Measurements from ENCODE around the gene CHRND. TPM values are rescaled to one million over a fixed set of nuclear protein-coding genes. Genes with fewer than 3 reads are reported as not detected.

The CHRND gene
- total RNA-seq, 2 donors from 2014 or later: not detected

DNA sequence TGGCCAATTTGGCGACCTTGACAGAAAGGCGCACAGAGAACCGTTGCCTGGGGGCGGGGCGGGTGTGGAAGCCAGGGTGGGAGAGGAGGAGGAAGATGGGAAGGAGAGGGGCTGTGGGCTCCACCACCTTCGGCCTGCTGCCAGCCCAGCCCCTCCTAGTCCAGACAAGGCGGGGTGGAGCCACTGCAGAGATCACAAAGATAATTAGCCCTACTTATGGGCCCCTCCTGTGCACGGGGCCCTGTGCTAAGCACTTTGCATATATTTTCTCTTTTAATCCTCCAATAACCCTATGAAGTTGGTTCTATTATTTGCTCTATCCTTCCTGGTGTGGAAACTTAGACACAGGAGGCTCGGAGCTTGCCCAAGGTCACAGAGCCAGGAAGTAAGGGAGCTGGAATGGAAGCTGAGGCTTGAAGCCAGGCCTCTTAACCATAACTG, 24.6 kb upstream of the CHRND start:
- intact Hi-C loops (cut with DNase I, micrococcal nuclease): no loop called here
- no peak for ATAC-seq
- DNase-seq: no peak

GRCh38 chr2:232501794-232502390, 24.1 kb upstream of the CHRND start:
- DNase-seq: no peak
- intact Hi-C loops (cut with DNase I, micrococcal nuclease): no loop called here
- no peak for ATAC-seq

GRCh38 chr2:232502511-232502910, 23.4 kb upstream of the CHRND start:
- no peak for DNase-seq
- no peak for ATAC-seq
- intact Hi-C loops (cut with DNase I, micrococcal nuclease): no loop called here

- ATAC-seq (peak; percentile 49), DNase-seq (no peak)
- intact Hi-C loops (cut with DNase I, micrococcal nuclease): no loop called here
Observed at GRCh38 chr2:232502911-232503808, 22.8 kb upstream of the CHRND start.

GRCh38 chr2:232503809-232504323, 22.1 kb upstream of the CHRND start:
- DNase-seq: no peak
- ATAC-seq: no peak
- intact Hi-C loops (cut with DNase I, micrococcal nuclease): no loop called here

GRCh38 chr2:232504438-232504837, 21.5 kb upstream of the CHRND start:
- intact Hi-C loops (cut with DNase I, micrococcal nuclease): no loop called here
- no peak for ATAC-seq
- DNase-seq: no peak

DNA sequence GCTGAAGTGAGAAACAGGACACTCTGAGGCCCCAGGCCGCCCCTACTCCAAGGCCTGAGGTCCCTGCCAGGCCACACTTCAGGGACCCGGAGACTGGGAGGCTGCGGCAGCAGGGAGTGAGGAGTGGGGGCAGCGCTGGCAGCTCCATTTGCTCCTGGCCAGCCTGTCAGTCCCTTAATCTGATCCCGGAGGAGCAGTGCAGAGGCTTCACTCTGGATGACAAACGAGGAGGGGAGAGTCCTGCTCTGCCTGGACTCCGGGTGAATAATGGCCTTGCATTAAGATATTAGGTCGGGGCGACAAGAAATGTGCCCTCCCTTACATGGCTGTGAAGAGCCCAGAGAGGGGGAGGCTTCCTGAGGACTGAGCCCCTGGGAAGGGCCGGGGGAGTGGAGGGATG, 20.1 kb upstream of the CHRND start:
- DNase-seq: no peak
- no peak for ATAC-seq
- intact Hi-C loops (cut with DNase I, micrococcal nuclease): no loop called here

DNA sequence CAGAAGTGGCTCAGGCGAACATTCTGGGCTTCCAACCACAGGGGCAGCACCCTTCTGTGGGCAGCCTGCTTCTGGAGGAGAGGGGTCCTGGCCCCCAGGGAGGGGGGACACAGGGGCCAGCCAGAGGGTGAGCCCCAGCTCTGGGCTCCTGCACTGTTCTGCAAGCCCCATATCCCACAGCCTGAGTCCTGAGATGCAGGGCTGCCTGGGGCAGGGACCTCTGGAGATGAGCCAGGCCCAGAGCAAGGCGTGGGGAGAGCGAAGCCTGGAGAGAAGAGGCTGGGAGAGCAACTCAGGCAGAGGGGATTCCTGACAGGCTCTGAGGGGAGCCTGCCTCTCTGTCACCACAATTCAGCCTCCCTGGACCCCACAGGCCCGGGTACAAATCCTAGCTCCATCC, 19.3 kb upstream of the CHRND start:
- intact Hi-C loops (cut with DNase I, micrococcal nuclease): no loop called here

GRCh38 chr2:232508251-232508650, 17.7 kb upstream of the CHRND start:
- intact Hi-C loops (cut with DNase I, micrococcal nuclease): no loop called here

More for the DNA sequence above, 19.3 kb upstream of the CHRND start:
- DNase-seq (no peak), ATAC-seq (no peak)

DNA sequence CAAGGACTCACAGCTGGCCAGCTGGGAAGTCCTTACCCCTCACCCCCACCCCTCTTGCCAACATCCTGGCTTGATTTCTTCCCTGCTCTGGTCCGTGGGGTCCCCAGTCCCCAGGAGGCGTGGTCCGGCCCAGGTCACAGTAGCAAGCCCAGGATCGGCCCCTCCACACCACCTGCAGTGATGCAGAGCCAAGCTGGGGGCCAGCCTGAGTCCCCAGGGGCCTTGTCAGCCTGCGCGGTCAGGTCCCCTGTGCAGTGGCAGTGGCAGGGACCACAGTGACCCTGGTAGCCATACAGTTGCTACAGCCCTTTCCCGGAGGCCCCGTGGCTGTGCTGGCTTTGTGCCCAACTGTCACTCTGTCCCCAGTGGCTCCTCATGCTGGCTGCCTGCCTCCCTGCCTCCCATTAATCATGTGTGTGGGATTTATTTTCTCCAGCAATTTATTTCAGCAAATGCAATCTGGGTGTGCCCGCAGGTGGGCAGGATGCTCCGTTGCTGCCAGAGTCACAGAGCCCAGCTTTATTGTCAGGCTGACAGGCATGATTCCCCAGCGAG, 14.5 kb upstream of the CHRND start:
- intact Hi-C loops (cut with DNase I, micrococcal nuclease): no loop called here
- ATAC-seq: no peak
- no peak for DNase-seq

More at GRCh38 chr2:232508251-232508650, 17.7 kb upstream of the CHRND start:
- ATAC-seq: no peak
- DNase-seq: no peak

GRCh38 chr2:232512602-232513001, 13.4 kb upstream of the CHRND start:
- intact Hi-C loops (cut with DNase I, micrococcal nuclease): no loop called here
- DNase-seq: no peak
- ATAC-seq: no peak

- DNase-seq (no peak), ATAC-seq (no peak)
- intact Hi-C loops (cut with DNase I, micrococcal nuclease): no loop called here
Observed at GRCh38 chr2:232513353-232513752, 12.6 kb upstream of the CHRND start.

DNA sequence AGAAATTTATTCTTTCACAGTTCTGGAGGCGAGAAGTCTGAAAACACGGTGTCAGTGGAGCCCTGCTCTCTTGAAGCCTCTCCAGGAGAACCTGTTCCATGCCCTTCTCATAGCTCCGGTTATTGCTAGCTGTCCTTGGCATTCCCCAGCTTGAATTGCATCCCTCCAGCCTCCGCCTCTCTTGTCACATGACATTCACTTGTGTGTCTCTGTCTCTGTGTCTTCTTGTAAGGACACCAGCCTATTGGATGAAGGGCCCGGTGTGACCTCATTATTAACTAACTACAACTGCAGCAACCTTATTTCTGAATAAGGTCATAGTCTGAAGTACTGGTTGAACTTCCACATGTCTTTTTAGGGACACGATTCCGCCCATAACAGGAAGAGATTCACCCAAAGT, 10.3 kb upstream of the CHRND start:
- DNase-seq: no peak
- intact Hi-C loops (cut with DNase I, micrococcal nuclease): loop anchor here in 1 of 2 donors (5.0 kb wide), 1 partner anchor 68 kb away; no protein-coding TSS in a partner anchor
- ATAC-seq: no peak

- ATAC-seq: no peak
- DNase-seq: no peak
- intact Hi-C loops (cut with DNase I, micrococcal nuclease): loop anchor here in 1 of 2 donors (5.0 kb wide), 1 partner anchor 69 kb away; no protein-coding TSS in a partner anchor
Observed at GRCh38 chr2:232516551-232516950, 9.4 kb upstream of the CHRND start.

DNA sequence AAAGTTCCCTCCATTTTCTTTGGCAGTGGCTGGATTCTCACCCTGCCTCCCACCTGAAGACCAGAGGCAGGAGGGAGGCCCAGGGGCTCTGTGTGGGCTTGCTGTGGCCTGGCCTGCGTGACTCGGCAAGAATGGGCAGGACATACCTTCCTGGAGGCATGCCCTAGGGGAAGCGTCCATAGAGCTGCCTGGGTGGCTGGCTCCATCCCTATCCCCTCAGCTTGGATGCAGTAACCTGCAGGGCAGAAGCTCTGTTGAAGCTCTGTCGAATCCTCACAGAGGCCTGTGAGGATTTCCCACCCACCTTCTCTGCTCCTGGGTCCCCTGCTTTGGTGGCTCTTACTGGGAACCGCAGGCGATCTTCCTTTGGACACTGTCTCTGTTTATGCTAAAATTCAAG, 7.1 kb upstream of the CHRND start:
- intact Hi-C loops (cut with DNase I, micrococcal nuclease): loop anchor here in 1 of 2 donors (5.0 kb wide), 1 partner anchor 72 kb away; no protein-coding TSS in a partner anchor
- ATAC-seq: no peak

GRCh38 chr2:232519581-232520438, 6.2 kb upstream of the CHRND start, which contains the start of gene PRSS56:
TSS of gene PRSS56 (plus strand) at chr2:232520388. CDS start at chr2:232520599, 211 bp downstream.
- DNase-seq (no peak), ATAC-seq (no peak)
- intact Hi-C loops (cut with DNase I, micrococcal nuclease): loop anchor here in 1 of 2 donors (5.0 kb wide), 1 partner anchor 73 kb away; no protein-coding TSS in a partner anchor

More for the DNA sequence above, 7.1 kb upstream of the CHRND start:
- DNase-seq: no peak

GRCh38 chr2:232520489-232520888, 5.5 kb upstream of the CHRND start:
- intact Hi-C loops (cut with DNase I, micrococcal nuclease): no loop called here

GRCh38 chr2:232521098-232521497, 4.9 kb upstream of the CHRND start:
- intact Hi-C loops (cut with DNase I, micrococcal nuclease): no loop called here
- DNase-seq: no peak
- no peak for ATAC-seq

More at GRCh38 chr2:232520489-232520888, 5.5 kb upstream of the CHRND start:
- DNase-seq (no peak), ATAC-seq (no peak)
